H1 (cell line): Measurements from ENCODE around the gene TERB1. TPM values are rescaled to one million over a fixed set of nuclear protein-coding genes. Genes with fewer than 3 reads are reported as not detected.

Experiments used
- CHD7 ChIP-seq: fragments of 300-600 bp; sonication (generic); IDR thresholded peaks from 2 replicates; pipeline ENCODE4 v1.7.1; 2012; ENCODE audit warnings: low read length, moderate library complexity, mild to moderate bottlenecking, inconsistent platforms; ENCODE audit not compliant: insufficient replicate concordance
- polyA plus RNA-seq, 7 experiments: library from polyadenylated mRNA; depleted of rRNA in 3 of 7; stranded (reverse) in 5 of 7; unstranded in 2 of 7; fragments of >200 nt in 5 of 7; fragments of 200-250 nt in 2 of 7; gene quantifications; 1 replicate in 5 of 7; 2 replicates in 1 of 7; 4 replicates in 1 of 7; pipeline versions ENCODE4 v1.2.1 to v1.2.3, GENCODE V29; 2011 to 2013; ENCODE audit warnings: missing spikeins in 2 of 7, mixed read lengths in 2 of 7
- total RNA-seq: library from RNA; stranded (reverse); fragmentation: NEBNext Ultra II Directional; extraction: Animal tissue kit (Norgen Biotek cat#: 25700); gene quantifications from 2 replicates; pipeline ENCODE4 v1.2.1, GENCODE V29; 2021

The TERB1 gene
- total and polyA plus RNA-seq, 2 of the 8 experiments (the other 6 are each of a cell fraction or from before 2014, with no cell fraction given) = not detected

GRCh38 chr16:66848172-66848571 lies 46.8 kb upstream of the TERB1 start (continued):
- no peak for TF ChIP-seq CHD7
